Measurements from ENCODE around the gene MYO5B.
A peak's percentile ranks its signal among the peaks of the same experiment; 100 is the strongest.

The MYO5B gene

DNA sequence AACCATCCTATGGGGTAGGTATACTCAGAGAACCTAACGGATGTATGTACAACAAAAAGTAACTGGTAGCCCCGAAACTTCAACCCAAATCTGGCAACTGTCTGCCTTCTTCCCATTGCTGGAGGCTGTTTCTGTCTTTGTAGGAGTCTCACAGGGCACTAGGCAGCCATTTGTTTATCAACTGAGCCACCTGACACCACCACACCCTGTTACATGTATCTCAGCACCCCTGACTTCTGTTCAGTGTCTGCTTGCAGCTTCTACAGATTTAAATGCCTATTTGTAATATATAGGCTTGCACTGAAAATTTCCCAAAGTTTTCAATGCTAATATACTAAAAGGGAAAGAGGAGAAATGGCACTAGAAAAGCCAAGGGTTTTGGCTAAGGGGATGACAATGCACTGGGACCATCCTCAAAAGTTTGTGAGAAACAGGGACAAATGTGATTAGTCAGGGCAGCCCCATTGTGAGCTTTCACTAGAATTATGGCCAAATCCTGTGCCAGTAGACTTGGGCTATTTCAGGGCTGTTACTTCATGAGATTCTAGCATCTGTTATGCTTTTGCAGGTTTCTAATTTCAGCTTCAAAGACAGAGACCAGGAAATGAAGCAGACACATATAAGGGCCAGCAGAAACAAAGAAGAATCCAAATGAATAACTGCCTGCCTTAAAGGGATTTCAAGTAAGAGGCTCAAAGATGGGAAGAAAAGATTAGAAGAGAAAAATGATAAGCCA is 103.3 kb downstream of the MYO5B start:
- Mint-ChIP-seq H3K27ac (peak overlapping the region; percentile 47 to 83 (median 61)), H3K4me1 (peaks cover 31% of the 10 kb centered on the region), H3K27me3 (ENCODE audit: low read depth) (no peaks in the 10 kb centered on the region), H3K36me3 (ENCODE audit: low read depth) (no peaks in the 10 kb centered on the region), H3K4me3 (no peak overlapping the region), H3K9me3 (no peaks in the 10 kb centered on the region)
- TF ChIP-seq, protein P1, sequence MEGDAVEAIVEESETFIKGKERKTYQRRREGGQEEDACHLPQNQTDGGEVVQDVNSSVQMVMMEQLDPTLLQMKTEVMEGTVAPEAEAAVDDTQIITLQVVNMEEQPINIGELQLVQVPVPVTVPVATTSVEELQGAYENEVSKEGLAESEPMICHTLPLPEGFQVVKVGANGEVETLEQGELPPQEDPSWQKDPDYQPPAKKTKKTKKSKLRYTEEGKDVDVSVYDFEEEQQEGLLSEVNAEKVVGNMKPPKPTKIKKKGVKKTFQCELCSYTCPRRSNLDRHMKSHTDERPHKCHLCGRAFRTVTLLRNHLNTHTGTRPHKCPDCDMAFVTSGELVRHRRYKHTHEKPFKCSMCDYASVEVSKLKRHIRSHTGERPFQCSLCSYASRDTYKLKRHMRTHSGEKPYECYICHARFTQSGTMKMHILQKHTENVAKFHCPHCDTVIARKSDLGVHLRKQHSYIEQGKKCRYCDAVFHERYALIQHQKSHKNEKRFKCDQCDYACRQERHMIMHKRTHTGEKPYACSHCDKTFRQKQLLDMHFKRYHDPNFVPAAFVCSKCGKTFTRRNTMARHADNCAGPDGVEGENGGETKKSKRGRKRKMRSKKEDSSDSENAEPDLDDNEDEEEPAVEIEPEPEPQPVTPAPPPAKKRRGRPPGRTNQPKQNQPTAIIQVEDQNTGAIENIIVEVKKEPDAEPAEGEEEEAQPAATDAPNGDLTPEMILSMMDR (IDR thresholded peaks at IDR 0.05; ENCODE audit: unreplicated experiment in 3 of 3) = no peak

DNA sequence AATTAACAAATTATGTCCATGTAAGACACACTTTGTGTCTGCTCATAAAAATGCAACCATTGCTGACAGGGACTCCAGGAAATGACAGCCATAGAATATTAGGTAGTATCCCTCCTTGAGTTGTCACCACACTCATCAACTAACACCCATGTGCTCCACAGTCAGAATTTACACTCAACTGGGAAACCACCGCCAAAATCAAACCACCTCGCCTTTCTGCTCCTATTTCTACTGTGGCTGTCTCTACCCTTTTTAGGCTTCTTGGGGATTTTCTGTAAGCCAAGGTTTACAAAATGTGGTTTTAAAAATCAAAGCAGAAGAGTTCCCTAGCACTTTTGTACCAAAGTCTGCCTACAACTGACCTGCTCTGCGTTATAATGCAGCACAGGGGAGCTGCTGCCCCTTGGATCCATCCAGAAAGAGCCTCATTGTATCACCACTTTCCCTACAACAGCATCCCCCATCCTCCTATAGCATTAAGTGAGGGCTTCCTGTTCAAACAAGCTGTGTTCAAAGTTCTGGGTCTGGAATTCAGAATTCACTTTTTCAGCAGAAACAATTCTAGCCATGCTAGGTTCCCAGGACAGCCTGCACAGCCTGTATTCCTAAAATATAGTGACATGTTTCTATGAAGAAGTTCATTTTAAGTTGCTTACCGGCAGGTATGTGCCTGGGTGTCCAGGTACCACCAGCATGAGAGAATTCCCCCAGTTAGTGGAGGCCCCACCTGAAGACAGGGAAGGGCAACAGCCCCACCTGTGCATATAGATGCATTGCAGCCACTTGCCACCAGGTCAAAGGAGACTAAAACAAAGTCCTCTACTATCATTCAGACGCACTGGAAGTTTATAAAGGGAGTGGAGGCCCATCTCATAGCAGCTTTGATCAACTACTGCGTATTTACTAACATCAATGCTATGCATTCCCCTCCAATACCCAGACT is 104.3 kb downstream of the MYO5B start:
- H3K27me3 Mint-ChIP-seq (ENCODE audit: low read depth) = no peaks in the 10 kb centered on the region

GRCh38 chr18:50089702-50090101 is 105.2 kb downstream of the MYO5B start:
- Mint-ChIP-seq H3K4me3 (no peak overlapping the region), H3K9me3 (peaks cover 3% of the 10 kb centered on the region), H3K4me1 (peaks cover 31% of the 10 kb centered on the region), H3K27ac (no peak overlapping the region), H3K27me3 (ENCODE audit: low read depth) (no peaks in the 10 kb centered on the region), H3K36me3 (ENCODE audit: low read depth) (no peaks in the 10 kb centered on the region)
- TF ChIP-seq, protein P1 (IDR thresholded peaks at IDR 0.05; ENCODE audit: unreplicated experiment in 3 of 3) = no peak

More for the DNA sequence above, 104.3 kb downstream of the MYO5B start:
- Mint-ChIP-seq H3K36me3 (ENCODE audit: low read depth) (no peaks in the 10 kb centered on the region), H3K27ac (peak overlapping the region in 2 of 3 experiments; percentile 18 to 61), H3K4me3 (no peak overlapping the region), H3K9me3 (peaks cover 3% of the 10 kb centered on the region), H3K4me1 (peaks cover 31% of the 10 kb centered on the region)
- TF ChIP-seq, protein P1 (IDR thresholded peaks at IDR 0.05; ENCODE audit: unreplicated experiment in 3 of 3) = no peak

GRCh38 chr18:50083708-50084107 is 111.2 kb downstream of the MYO5B start:
- Mint-ChIP-seq H3K36me3 (ENCODE audit: low read depth) (no peaks in the 10 kb centered on the region), H3K9me3 (peaks cover 3% of the 10 kb centered on the region), H3K4me3 (no peak overlapping the region), H3K4me1 (peaks cover 13% of the 10 kb centered on the region), H3K27ac (no peak overlapping the region), H3K27me3 (ENCODE audit: low read depth) (no peaks in the 10 kb centered on the region)
- TF ChIP-seq, protein P1 (IDR thresholded peaks at IDR 0.05; ENCODE audit: unreplicated experiment in 3 of 3) = no peak

GRCh38 chr18:50080932-50081560 is 113.9 kb downstream of the MYO5B start:
- TF ChIP-seq, protein P1 (IDR thresholded peaks at IDR 0.05; ENCODE audit: unreplicated experiment in 3 of 3) = no peak
- no peak overlapping the region for H3K4me3 Mint-ChIP-seq
- H3K36me3 Mint-ChIP-seq (ENCODE audit: low read depth) = no peaks in the 10 kb centered on the region
- no peaks in the 10 kb centered on the region for H3K9me3 Mint-ChIP-seq
- H3K27ac Mint-ChIP-seq = no peak overlapping the region
- peaks cover 15% of the 10 kb centered on the region for H3K4me1 Mint-ChIP-seq
- H3K27me3 Mint-ChIP-seq (ENCODE audit: low read depth) = peaks cover 2% of the 10 kb centered on the region
